H9 (cell line): Measurements from ENCODE around the gene PAX6. TPM values are rescaled to one million over a fixed set of nuclear protein-coding genes. Genes with fewer than 3 reads are reported as not detected.

Source experiments
- DNase-seq: peaks from one replicate; pipeline ENCODE4 v3.0.0-alpha.2; 2017
- H2AFZ ChIP-seq: one replicate; pipeline ENCODE4 v1.6.1; 2013; ENCODE audit warnings: mild to moderate bottlenecking, low read length, control low read depth, moderate library complexity
- H2AK5ac ChIP-seq: 2 replicates; pipeline ENCODE4 v1.6.1; 2013; ENCODE audit warnings: low read length, control low read depth, mixed read lengths; ENCODE audit not compliant: insufficient read length
- H2BK120ac ChIP-seq: one replicate; pipeline ENCODE4 v1.6.1; 2013; ENCODE audit warnings: low read depth, mild to moderate bottlenecking, low read length, control low read depth, inconsistent platforms; ENCODE audit not compliant: poor library complexity, severe bottlenecking
- H2BK12ac ChIP-seq: 2 replicates; pipeline ENCODE4 v1.6.1; 2013; ENCODE audit warnings: low read length, control low read depth, mixed read lengths, low read depth; ENCODE audit not compliant: insufficient read length
- H2BK15ac ChIP-seq: 2 replicates; pipeline ENCODE4 v1.6.1; 2013; ENCODE audit warnings: low read depth, low read length, control low read depth
- H2BK20ac ChIP-seq: one replicate; pipeline ENCODE4 v1.6.1; 2013; ENCODE audit warnings: low read depth, mild to moderate bottlenecking, low read length, control low read depth, inconsistent platforms; ENCODE audit not compliant: poor library complexity, severe bottlenecking
- H2BK5ac ChIP-seq: 2 replicates; pipeline ENCODE4 v1.6.1; 2013; ENCODE audit warnings: low read length, control low read depth, mixed read lengths; ENCODE audit not compliant: insufficient read length
- H3K14ac ChIP-seq: 2 replicates; pipeline ENCODE4 v1.6.1; 2013; ENCODE audit warnings: low read length, control low read depth; ENCODE audit not compliant: insufficient read depth
- H3K18ac ChIP-seq: 2 replicates; pipeline ENCODE4 v1.6.1; 2013; ENCODE audit warnings: low read depth, mild to moderate bottlenecking, mixed read lengths, low read length, control low read depth; ENCODE audit not compliant: insufficient read length
- H3K23ac ChIP-seq: 2 replicates; pipeline ENCODE4 v1.6.1; 2013; ENCODE audit warnings: low read length, control low read depth, mixed read lengths, low read depth; ENCODE audit not compliant: insufficient read length
- H3K23me2 ChIP-seq: 2 replicates; pipeline ENCODE4 v1.6.1; 2013; ENCODE audit warnings: low read depth, mild to moderate bottlenecking, mixed read lengths, low read length, control low read depth; ENCODE audit not compliant: insufficient read length, poor library complexity, severe bottlenecking
- H3K27ac ChIP-seq: 2 replicates; pipeline ENCODE4 v1.5.1; 2013; ENCODE audit warnings: low read length, control low read depth, mixed read lengths, low read depth; ENCODE audit not compliant: insufficient read length
- H3K27me3 ChIP-seq: 2 replicates; pipeline ENCODE4 v1.6.1; 2013; ENCODE audit warnings: low read length, control low read depth, inconsistent platforms; ENCODE audit not compliant: insufficient read depth
- H3K4ac ChIP-seq: 2 replicates; pipeline ENCODE4 v1.6.1; 2013; ENCODE audit warnings: low read depth, mild to moderate bottlenecking, control low read depth, inconsistent platforms, low read length, moderate library complexity
- H3K4me1 ChIP-seq: 2 replicates; pipeline ENCODE4 v1.6.1; 2013; ENCODE audit warnings: low read length, control low read depth, inconsistent platforms; ENCODE audit not compliant: insufficient read depth
- H3K4me2 ChIP-seq: 2 replicates; pipeline ENCODE4 v1.6.1; 2013; ENCODE audit warnings: low read length, control low read depth, mixed read lengths; ENCODE audit not compliant: insufficient read length, insufficient read depth
- H3K56ac ChIP-seq: 2 replicates; pipeline ENCODE4 v1.6.1; 2013; ENCODE audit warnings: low read depth, mild to moderate bottlenecking, mixed read lengths, low read length, control low read depth; ENCODE audit not compliant: insufficient read length
- H3K79me1 ChIP-seq: 2 replicates; pipeline ENCODE4 v1.6.1; 2013; ENCODE audit warnings: low read depth, mild to moderate bottlenecking, moderate library complexity, low read length, control low read depth, inconsistent platforms; ENCODE audit not compliant: insufficient read depth, poor library complexity, severe bottlenecking
- H3K79me2 ChIP-seq: 2 replicates; pipeline ENCODE4 v1.6.1; 2013; ENCODE audit warnings: low read length, control low read depth, inconsistent platforms; ENCODE audit not compliant: insufficient read depth
- H3K9ac ChIP-seq: 2 replicates; pipeline ENCODE4 v1.6.1; 2013; ENCODE audit warnings: low read length, control low read depth, mixed read lengths; ENCODE audit not compliant: insufficient read length; ENCODE audit errors: extremely low read depth
- H3K9me3 ChIP-seq: one replicate; pipeline ENCODE4 v1.6.1; 2013; ENCODE audit warnings: low read depth, low read length, inconsistent platforms; ENCODE audit not compliant: control insufficient read depth
- H3T11ph ChIP-seq: one replicate; pipeline ENCODE4 v1.6.1; 2013; ENCODE audit warnings: mild to moderate bottlenecking, low read length, control low read depth, inconsistent platforms
- H4K20me1 ChIP-seq: one replicate; pipeline ENCODE4 v1.6.1; 2013; ENCODE audit not compliant: control insufficient read depth, insufficient read length, insufficient read depth
- H4K5ac ChIP-seq: 2 replicates; pipeline ENCODE4 v1.6.1; 2013; ENCODE audit warnings: low read depth, mild to moderate bottlenecking, mixed read lengths, low read length, control low read depth; ENCODE audit not compliant: insufficient read length
- H4K8ac ChIP-seq: replicated peaks from 2 replicates; pipeline ENCODE4 v1.6.1; 2013; ENCODE audit warnings: low read length, control low read depth, mixed read lengths, low read depth; ENCODE audit not compliant: insufficient read length
- H4K91ac ChIP-seq: 2 replicates; pipeline ENCODE4 v1.6.1; 2013; ENCODE audit warnings: low read depth, mild to moderate bottlenecking, moderate library complexity, mixed read lengths, low read length, control low read depth; ENCODE audit not compliant: insufficient read length
- H3K27ac Mint-ChIP-seq, 3 experiments: 2 replicates in 2 of 3; 3 replicates in 1 of 3; pipeline ENCODE4 v1.8.0; 2020 to 2021; ENCODE audit warnings: mixed read lengths in 3 of 3, mild to moderate bottlenecking in 1 of 3, moderate library complexity in 1 of 3
- H3K27me3 Mint-ChIP-seq: 2 replicates; pipeline ENCODE4 v1.8.0; 2021; ENCODE audit warnings: low read depth, mild to moderate bottlenecking, moderate library complexity, mixed read lengths
- H3K36me3 Mint-ChIP-seq, 3 experiments: 2 replicates in 2 of 3; 3 replicates in 1 of 3; pipeline ENCODE4 v1.8.0; 2020 to 2021; ENCODE audit warnings: low read depth in 3 of 3, mixed read lengths in 3 of 3; ENCODE audit not compliant: insufficient read depth in 1 of 3
- H3K4me1 Mint-ChIP-seq, 2 experiments: 2 replicates each; pipeline ENCODE4 v1.8.0; 2020; ENCODE audit warnings: mixed read lengths in 2 of 2
- H3K4me3 Mint-ChIP-seq, 2 experiments: 2 replicates in 1 of 2; 3 replicates in 1 of 2; pipeline ENCODE4 v1.8.0; 2020 to 2021; ENCODE audit warnings: mild to moderate bottlenecking in 2 of 2, mixed read lengths in 2 of 2, moderate library complexity in 1 of 2
- H3K9me3 Mint-ChIP-seq, 2 experiments: 2 replicates in 1 of 2; 3 replicates in 1 of 2; pipeline ENCODE4 v1.8.0; 2020; ENCODE audit warnings: mild to moderate bottlenecking in 2 of 2, mixed read lengths in 2 of 2, moderate library complexity in 1 of 2
- CTCF ChIP-seq: fragments of 200-600 bp; sonication (generic); conservative IDR thresholded peaks from 3 replicates; pipeline ENCODE4 v1.8.0; 2021; ENCODE audit warnings: antibody characterized with exemption, mild to moderate bottlenecking
- WGBS: extraction: QIAGEN DNeasy Blood & Tissue Kit; methylation state at CpG from one replicate; pipeline ENCODE4 v1.1.7; 2013; ENCODE audit warnings: missing lambda C conversion rate, low lambda C conversion rate, mixed read lengths; ENCODE audit not compliant: insufficient read length; ENCODE audit errors: extremely low coverage; 5-methylcytosine and 5-hydroxymethylcytosine counted together
- total RNA-seq: library from RNA; stranded (reverse); gene quantifications from 2 replicates; pipeline ENCODE4 v1.2.1, GENCODE V29; 2021

The PAX6 gene
- total RNA-seq, 1 experiment from 2014 or later: not detected

GRCh38 chr11:31847761-31848160 lies 36.6 kb upstream of the PAX6 start:
- no peak overlapping the region for H3K9ac ChIP-seq
- Mint-ChIP-seq H3K27me3 (peaks cover 2% of the 10 kb centered on the region; the same call in 1 of the 2 replicates), H3K27ac (no peak overlapping the region), H3K9me3 (no peaks in the 10 kb centered on the region), H3K4me1 (peaks cover 22 to 26% of the 10 kb centered on the region in 2 experiments), H3K36me3 (no peaks in the 10 kb centered on the region), H3K4me3 (no peak overlapping the region)
- H3T11ph ChIP-seq: peak overlapping the region; percentile 17
- no peaks in the 10 kb centered on the region for H3K9me3 ChIP-seq
- H4K5ac ChIP-seq: no peak overlapping the region
- H4K91ac ChIP-seq: no peak overlapping the region
- no peak overlapping the region for H2AFZ ChIP-seq
- no peak overlapping the region for H3K23ac ChIP-seq
- H2BK120ac ChIP-seq: no peak overlapping the region
- H3K23me2 ChIP-seq: no peaks in the 10 kb centered on the region
- H3K79me2 ChIP-seq: no peaks in the 10 kb centered on the region
- no peaks in the 10 kb centered on the region for H3K27me3 ChIP-seq
- no peak for DNase-seq
- H3K4me1 ChIP-seq: no peaks in the 10 kb centered on the region; the same call in 1 of the 2 replicates
- H4K20me1 ChIP-seq: no peaks in the 10 kb centered on the region
- no peak overlapping the region for H2BK20ac ChIP-seq
- H3K4me2 ChIP-seq: no peak overlapping the region
- H2BK12ac ChIP-seq: no peak overlapping the region
- TF ChIP-seq CTCF: no peak
- H3K27ac ChIP-seq: no peak overlapping the region
- no peak overlapping the region for H4K8ac ChIP-seq
- H3K18ac ChIP-seq: no peak overlapping the region
- no peak overlapping the region for H3K56ac ChIP-seq
- H2AK5ac ChIP-seq: no peak overlapping the region
- H3K4ac ChIP-seq: no peak overlapping the region
- H2BK5ac ChIP-seq: no peak overlapping the region
- H2BK15ac ChIP-seq: no peak overlapping the region
- WGBS: no CpG with 5 or more reads among the region's 2 CpGs
- no peaks in the 10 kb centered on the region for H3K79me1 ChIP-seq
- no peak overlapping the region for H3K14ac ChIP-seq
